Measurements from ENCODE around the gene TMA7B.
"Not testable (repeated sequence)": the region's sequence is repeated elsewhere in the genome, so short reads cannot be mapped to it uniquely, and the experiment has no call there.

Gene TMA7B

DNA sequence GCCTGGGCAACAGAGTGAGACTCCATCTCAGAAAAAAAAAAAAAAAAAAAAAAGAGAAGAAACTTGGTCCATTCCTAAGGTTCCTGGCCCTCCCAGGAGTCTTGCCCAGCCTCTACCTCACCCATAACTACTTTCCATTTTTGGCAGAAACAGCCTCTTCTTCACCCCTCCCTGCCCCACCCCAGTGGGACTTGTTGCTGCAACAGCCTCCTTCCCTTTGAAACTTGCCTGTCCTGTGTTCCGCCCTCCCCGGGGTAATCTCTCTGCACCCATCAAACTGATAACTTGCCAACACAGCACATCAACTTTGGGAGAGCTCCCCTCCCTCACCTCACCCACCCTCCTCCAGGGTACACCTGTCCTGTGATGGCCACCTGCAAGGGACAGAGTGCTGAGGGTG is 24.5 kb downstream of the TMA7B start:
- Mint-ChIP-seq H3K27ac (ENCODE audit: low read depth) (no peak overlapping the region), H3K27me3 (peaks cover 18% of the 10 kb centered on the region), H3K36me3 (ENCODE audit: insufficient read depth) (peaks cover 23% of the 10 kb centered on the region), H3K4me1 (peaks cover 25% of the 10 kb centered on the region), H3K9me3 (no peaks in the 10 kb centered on the region), H3K4me3 (no peak overlapping the region)
- DNase-seq (ENCODE audit: low spot score in 2 of 2) = no peak
- ATAC-seq (replicated peaks; ENCODE audit: extremely low read depth, poor library complexity, severe bottlenecking) = no peak

DNA sequence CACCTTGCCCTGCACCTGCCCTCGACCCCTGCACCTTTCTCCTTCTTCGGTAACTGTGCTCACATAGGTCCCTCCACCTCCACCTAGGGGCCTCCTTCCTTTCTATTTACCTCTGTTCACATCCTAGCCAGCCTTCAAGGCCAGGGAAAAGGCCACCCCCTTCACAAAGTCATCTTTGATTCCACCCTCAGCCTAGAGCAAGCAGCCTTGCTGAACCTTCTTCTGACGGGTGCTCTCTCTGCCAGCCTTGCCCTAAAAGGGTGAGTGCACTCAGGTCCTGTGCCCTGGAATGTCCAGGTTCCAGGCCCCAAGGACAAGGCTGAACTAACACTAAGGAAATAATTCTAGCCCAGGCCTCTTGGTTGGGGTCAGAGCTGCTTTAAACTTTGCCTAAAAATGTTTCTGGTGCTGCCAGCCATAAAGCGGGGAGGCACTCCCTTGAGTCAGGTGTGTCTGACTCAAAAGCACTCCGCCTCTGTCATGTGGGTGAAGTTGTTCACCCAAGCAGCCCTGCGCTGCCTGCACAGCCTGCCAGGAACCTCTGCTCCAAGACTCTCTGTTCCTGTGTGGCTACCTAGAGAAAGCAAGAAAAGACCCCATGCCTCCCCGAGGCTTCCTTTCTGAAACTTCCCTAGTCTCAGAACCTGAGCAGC is 25.3 kb downstream of the TMA7B start:
- no peaks in the 10 kb centered on the region for H3K9me3 Mint-ChIP-seq
- peaks cover 22% of the 10 kb centered on the region for H3K27me3 Mint-ChIP-seq
- peaks cover 19% of the 10 kb centered on the region for H3K36me3 Mint-ChIP-seq (ENCODE audit: insufficient read depth)
- H3K4me3 Mint-ChIP-seq = no peak overlapping the region
- peak overlapping the region; percentile 14 for H3K27ac Mint-ChIP-seq (ENCODE audit: low read depth)
- peaks cover 19% of the 10 kb centered on the region for H3K4me1 Mint-ChIP-seq
- ATAC-seq (replicated peaks; ENCODE audit: extremely low read depth, poor library complexity, severe bottlenecking) = no peak
- DNase-seq (ENCODE audit: low spot score in 2 of 2) = no peak

DNA sequence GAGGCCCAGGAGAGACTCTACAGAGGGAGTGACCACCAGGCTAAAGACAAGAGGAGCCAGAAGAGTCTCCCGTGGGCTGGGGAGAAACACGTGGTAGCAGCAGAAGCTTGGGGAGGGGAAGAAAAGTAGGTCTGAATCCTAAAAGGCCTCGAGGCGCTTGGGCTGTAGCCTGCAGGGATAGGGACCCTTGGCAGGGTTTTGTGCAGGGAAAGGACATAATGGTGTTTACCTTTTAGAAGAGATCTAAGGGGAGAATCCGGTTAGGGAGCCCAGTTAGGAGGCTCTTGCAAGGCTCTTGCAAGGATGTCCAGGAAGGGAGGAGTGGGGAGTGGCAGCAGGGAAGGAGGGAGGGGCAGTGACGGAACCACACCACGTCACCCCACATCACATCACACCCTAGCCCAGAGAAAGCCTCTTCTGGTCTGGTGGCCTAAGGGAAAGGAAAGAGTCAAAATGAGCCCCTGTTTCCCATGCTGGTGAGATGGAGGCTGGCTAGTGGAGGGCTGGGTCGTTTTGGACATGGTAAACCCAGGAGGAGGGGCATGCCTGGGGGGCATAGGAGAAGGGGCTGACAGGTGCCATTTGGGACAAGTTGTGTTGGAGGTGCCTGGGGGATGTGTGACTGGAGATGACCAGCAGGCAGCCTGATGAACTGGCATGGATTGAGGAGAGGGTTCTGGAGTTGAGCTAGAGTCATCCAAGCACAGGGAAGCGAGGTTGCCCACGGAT is 28.4 kb downstream of the TMA7B start:
- no peaks in the 10 kb centered on the region for H3K9me3 Mint-ChIP-seq
- H3K4me3 Mint-ChIP-seq = peak overlapping the region; percentile 6
- no peak for ATAC-seq (replicated peaks; ENCODE audit: extremely low read depth, poor library complexity, severe bottlenecking)
- H3K36me3 Mint-ChIP-seq (ENCODE audit: insufficient read depth) = peaks cover 18% of the 10 kb centered on the region
- peaks cover 18% of the 10 kb centered on the region for H3K4me1 Mint-ChIP-seq
- no peak for DNase-seq (ENCODE audit: low spot score in 2 of 2)
- H3K27me3 Mint-ChIP-seq = peaks cover 44% of the 10 kb centered on the region
- H3K27ac Mint-ChIP-seq (ENCODE audit: low read depth) = peak overlapping the region; percentile 45

DNA sequence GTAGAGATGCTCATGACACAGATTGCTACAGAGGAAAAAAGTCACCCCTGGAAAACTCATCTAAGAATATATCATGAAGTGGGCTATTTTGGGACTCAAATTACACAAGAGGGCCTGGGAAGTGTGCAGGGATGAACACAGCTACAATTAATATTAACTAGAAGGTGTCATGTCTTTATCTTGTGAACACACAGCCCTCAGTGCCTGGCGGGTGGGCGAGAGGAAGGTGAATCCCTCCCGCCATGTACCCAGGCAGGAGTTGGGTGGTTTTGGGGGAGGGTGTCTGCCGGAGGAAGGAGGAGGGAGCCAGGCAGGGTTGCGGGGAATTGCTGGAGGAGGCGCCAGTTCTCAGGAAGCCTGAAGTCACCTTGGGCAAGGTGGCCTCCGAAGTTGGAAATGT is 29.4 kb downstream of the TMA7B start:
- Mint-ChIP-seq H3K27ac (ENCODE audit: low read depth) (no peak overlapping the region), H3K4me1 (peaks cover 17% of the 10 kb centered on the region), H3K9me3 (no peaks in the 10 kb centered on the region), H3K4me3 (no peak overlapping the region), H3K27me3 (peaks cover 52% of the 10 kb centered on the region), H3K36me3 (ENCODE audit: insufficient read depth) (peaks cover 16% of the 10 kb centered on the region)
- ATAC-seq (replicated peaks; ENCODE audit: extremely low read depth, poor library complexity, severe bottlenecking) (no peak), DNase-seq (ENCODE audit: low spot score in 2 of 2) (no peak)

DNA sequence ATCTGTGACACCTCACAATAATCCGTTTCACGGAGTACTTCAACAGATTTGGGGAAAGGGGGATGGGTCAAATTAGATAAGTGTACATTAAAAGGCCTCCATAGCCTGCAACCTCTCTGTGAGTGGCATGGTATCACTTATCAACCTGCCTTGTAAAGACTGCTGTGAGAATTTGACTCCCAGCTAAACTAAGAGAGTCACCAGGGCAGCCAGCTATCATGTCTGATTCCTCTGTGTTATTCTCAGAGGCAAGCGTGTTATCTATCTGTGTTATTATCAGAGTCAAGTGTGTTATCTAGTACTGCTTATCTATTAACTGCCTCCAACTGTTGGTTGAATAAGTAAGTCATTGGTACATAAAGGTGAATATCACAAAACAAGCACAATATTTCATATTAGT is 30.5 kb downstream of the TMA7B start:
- no peak overlapping the region for H3K27ac Mint-ChIP-seq (ENCODE audit: low read depth)
- peaks cover 52% of the 10 kb centered on the region for H3K27me3 Mint-ChIP-seq
- no peak overlapping the region for H3K4me3 Mint-ChIP-seq
- no peaks in the 10 kb centered on the region for H3K9me3 Mint-ChIP-seq
- ATAC-seq (replicated peaks; ENCODE audit: extremely low read depth, poor library complexity, severe bottlenecking) (no peak), DNase-seq (ENCODE audit: low spot score in 2 of 2) (no peak)
- H3K4me1 Mint-ChIP-seq = peaks cover 17% of the 10 kb centered on the region
- H3K36me3 Mint-ChIP-seq (ENCODE audit: insufficient read depth) = peaks cover 16% of the 10 kb centered on the region

DNA sequence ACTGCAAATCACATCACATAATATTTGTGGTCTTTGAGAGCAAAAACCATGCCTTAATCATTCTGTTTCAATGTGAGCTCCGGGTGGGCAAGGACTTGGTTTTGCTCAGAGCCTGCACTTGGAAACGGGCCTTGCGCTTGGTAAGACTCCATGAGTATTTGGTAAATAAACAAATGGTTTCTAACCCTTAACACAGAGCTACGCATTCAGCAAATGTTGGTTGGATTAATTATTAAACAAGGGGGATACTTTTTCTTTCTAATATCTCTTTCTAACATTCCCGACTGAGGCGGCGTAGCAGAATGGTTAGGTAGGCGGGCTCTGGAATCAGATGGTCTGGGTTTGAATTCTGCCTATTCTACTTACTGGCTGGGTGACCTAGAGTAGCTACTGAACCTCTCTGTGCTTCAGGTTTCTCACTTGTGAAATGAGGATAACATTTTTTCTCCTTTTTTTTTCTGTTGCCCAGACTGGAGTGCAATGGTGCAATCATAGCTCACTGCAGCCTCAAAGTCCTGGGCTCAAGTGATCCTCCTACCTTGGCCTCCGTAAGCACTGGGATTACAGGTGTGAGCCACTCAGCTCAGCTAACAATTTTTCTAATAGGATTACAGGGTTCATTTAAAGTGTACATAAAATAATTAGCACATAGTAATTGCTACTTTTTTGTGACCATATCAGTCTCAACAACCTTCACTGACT is 31.1 kb downstream of the TMA7B start:
- H3K36me3 Mint-ChIP-seq (ENCODE audit: insufficient read depth) = peaks cover 13% of the 10 kb centered on the region
- H3K9me3 Mint-ChIP-seq = no peaks in the 10 kb centered on the region
- DNase-seq (ENCODE audit: low spot score in 2 of 2) (no peak), ATAC-seq (replicated peaks; ENCODE audit: extremely low read depth, poor library complexity, severe bottlenecking) (no peak)
- H3K27me3 Mint-ChIP-seq = peaks cover 58% of the 10 kb centered on the region
- peaks cover 17% of the 10 kb centered on the region for H3K4me1 Mint-ChIP-seq
- no peak overlapping the region for H3K27ac Mint-ChIP-seq (ENCODE audit: low read depth)
- no peak overlapping the region for H3K4me3 Mint-ChIP-seq

DNA sequence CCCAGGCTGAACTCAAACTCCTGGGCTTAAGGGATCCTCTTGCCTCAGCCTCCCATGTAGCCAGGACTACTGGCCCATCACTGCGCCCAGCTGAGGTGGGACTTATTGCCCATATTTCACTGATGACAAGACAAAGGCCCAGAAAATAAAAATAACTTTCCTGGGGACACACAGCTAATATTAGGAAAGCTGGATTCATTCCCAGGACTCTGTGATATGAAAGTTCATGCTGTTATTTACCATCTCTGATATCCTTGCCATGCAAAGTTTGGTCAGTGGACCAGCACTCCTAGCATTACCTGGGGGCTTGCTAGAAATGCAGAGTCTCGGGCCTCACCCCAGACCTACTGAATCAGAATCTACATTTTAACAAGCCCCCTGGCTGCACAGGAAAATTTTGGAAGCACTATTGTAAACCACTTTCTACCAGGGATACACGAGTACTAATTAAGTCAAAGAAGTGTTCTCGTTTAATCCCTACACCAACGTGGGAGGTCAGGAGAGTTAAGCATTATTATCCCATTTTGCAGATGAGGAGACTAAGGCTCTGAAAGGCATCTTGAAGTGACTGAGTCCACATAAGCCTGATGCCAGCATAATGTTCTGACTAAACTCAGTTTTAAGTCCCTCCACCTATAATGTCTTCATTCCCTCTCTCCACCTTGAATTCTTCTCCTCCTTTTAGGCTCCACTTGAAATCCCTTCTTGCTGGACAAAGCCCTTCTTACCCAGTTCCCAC is 32.1 kb downstream of the TMA7B start:
- Mint-ChIP-seq H3K27ac (ENCODE audit: low read depth) (no peak overlapping the region), H3K36me3 (ENCODE audit: insufficient read depth) (peaks cover 10% of the 10 kb centered on the region), H3K9me3 (no peaks in the 10 kb centered on the region), H3K4me3 (no peak overlapping the region), H3K27me3 (peaks cover 68% of the 10 kb centered on the region), H3K4me1 (peaks cover 17% of the 10 kb centered on the region)
- ATAC-seq (replicated peaks; ENCODE audit: extremely low read depth, poor library complexity, severe bottlenecking) (no peak), DNase-seq (ENCODE audit: low spot score in 2 of 2) (no peak)

DNA sequence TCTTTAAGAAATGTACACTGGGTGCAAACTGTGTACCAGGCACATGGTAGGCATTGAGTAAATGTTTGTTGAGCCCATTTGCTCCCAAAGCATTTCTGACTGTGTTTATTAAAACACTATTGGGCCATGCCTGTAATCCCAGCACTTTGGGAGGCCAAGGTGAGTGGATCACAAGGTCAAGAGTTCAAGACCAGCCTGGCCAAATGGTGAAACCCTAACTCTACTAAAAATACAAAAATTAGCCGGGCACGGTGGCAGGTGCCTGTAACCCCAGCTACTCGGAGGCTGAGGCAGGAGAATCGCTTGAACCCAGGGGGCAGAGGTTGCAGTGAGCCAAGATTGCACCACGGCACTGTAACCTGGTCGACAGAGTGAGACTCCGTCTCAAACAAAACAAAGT is 32.7 kb downstream of the TMA7B start:
- not testable (repeated sequence) for H3K4me3 Mint-ChIP-seq; DNase-seq (ENCODE audit: low spot score in 2 of 2); H3K9me3 Mint-ChIP-seq; H3K27ac Mint-ChIP-seq (ENCODE audit: low read depth); ATAC-seq (replicated peaks; ENCODE audit: extremely low read depth, poor library complexity, severe bottlenecking)
- peaks cover 12% of the 10 kb centered on the region for H3K36me3 Mint-ChIP-seq (ENCODE audit: insufficient read depth)
- peaks cover 17% of the 10 kb centered on the region for H3K4me1 Mint-ChIP-seq
- peaks cover 74% of the 10 kb centered on the region for H3K27me3 Mint-ChIP-seq

DNA sequence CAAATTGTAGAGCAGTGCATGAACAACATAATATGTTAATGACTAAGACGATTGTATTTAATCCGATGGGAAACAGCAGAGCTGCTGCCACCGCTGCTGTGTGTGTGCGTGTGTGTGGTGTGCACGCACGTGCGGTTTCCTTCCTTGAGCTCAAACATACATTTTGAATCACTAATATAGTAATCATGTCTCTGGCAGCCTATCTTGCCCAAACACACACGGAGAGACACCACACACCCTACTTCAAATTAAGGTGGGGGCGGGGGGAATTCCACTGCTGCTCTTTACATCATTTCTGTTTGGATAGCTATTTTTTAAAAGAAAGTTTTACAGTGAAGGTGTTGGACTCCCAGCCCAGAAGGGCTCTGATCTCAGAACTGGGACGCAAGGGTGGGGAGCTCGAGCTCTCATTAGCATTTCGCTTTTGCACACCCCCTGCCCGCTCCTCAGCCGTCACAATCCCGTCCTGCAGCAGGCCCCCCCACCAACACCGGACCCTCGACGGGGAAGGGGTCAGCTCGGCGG is 33.9 kb downstream of the TMA7B start:
- Mint-ChIP-seq H3K4me1 (peaks cover 8% of the 10 kb centered on the region), H3K4me3 (peak overlapping the region; percentile 49), H3K9me3 (no peaks in the 10 kb centered on the region), H3K36me3 (ENCODE audit: insufficient read depth) (peaks cover 4% of the 10 kb centered on the region), H3K27ac (ENCODE audit: low read depth) (no peak overlapping the region), H3K27me3 (peaks cover 72% of the 10 kb centered on the region)
- DNase-seq (ENCODE audit: low spot score in 2 of 2) (no peak), ATAC-seq (replicated peaks; ENCODE audit: extremely low read depth, poor library complexity, severe bottlenecking) (peak; percentile 47)

DNA sequence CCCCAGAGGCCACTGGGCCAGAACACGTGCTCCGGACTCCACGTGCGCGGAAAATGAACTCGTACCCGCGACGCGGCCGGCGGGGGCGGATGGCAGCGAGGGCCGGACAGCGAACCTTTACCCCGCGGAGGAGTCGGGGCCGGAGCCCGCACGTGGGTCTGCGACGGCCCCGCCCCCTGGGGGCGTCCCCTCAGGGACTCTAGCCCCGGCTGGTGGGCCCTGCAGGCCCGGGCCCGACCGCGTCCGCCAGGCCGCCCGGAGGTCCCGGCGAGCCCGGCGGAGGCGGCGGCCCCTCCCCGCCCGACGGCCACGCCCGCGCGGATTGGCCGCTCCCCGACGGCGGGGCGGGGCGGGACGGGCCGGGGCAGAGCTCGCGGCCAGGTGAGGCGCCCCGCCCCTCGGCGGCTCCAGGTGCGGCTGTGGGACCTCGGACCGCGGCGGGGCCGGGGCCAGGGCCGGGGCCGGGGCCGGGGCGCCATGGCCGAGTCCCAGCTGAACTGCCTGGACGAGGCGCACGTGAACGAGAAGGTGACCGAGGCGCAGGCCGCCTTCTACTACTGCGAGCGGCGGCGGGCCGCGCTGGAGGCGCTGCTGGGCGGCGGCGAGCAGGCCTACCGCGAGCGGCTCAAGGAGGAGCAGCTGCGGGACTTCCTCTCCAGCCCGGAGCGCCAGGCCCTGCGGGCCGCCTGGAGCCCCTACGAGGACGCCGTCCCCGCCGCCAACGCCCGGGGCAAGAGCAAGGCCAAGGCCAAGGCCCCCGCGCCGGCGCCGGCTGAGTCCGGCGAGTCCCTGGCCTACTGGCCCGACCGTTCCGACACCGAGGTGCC is 34.6 kb downstream of the TMA7B start, which contains the start of gene FAM83F:
TSS of gene FAM83F (plus strand) at position 389 of the 827 bp plus-strand sequence. CDS start at position 478, 89 bp downstream.
- H3K9me3 Mint-ChIP-seq = no peaks in the 10 kb centered on the region

DNA sequence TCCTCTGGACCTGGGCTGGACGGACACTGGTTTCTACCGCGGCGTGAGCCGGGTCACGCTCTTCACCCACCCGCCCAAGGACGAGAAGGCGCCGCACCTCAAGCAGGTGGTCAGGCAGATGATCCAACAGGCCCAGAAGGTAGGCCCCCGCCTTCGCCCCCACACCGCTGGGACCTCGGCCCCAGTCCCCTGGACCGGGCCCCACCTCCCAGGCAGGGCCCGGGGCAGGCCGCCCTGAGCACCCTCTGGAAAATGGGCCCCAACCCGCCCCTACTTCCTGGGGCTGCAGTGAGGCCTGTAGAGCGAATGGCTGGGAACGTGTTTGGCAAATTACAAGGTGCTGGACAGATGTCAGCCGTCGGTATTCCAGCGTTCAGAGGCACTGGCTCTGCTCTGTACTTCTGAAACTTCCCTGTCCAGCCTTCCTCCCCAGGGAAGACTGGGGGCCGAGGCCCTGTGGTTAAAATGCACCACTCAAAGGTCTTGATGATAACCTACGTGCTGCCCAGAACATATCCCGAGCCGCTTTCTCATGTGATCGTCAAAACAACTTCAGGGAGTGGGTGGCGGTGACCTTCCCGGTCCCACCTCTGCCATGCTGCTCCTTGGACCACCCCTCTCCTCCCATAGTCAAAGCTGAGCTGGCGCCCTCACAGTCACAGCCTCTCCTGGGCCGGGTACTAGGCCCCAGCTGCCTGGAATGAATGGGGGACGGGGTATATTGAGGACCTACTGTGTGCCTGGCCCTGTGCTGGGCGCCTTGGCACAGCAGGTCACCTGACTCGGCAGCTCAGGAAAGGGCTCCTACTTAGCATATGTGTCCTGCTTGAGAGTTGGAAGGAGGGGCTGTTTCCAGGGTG is 35.4 kb downstream of the TMA7B start:
- no peak overlapping the region for H3K27ac Mint-ChIP-seq (ENCODE audit: low read depth)
- no peak for ATAC-seq (replicated peaks; ENCODE audit: extremely low read depth, poor library complexity, severe bottlenecking)
- no peaks in the 10 kb centered on the region for H3K9me3 Mint-ChIP-seq
- H3K27me3 Mint-ChIP-seq = peaks cover 71% of the 10 kb centered on the region
- peaks cover 3% of the 10 kb centered on the region for H3K36me3 Mint-ChIP-seq (ENCODE audit: insufficient read depth)
- peak overlapping the region; percentile 37 for H3K4me3 Mint-ChIP-seq
- DNase-seq (ENCODE audit: low spot score in 2 of 2) = no peak
- H3K4me1 Mint-ChIP-seq = peaks cover 7% of the 10 kb centered on the region

More for the DNA sequence above, 34.6 kb downstream of the TMA7B start, which contains the start of gene FAM83F:
- DNase-seq (ENCODE audit: low spot score in 2 of 2) (no peak), ATAC-seq (replicated peaks; ENCODE audit: extremely low read depth, poor library complexity, severe bottlenecking) (peak; percentile 27)
- Mint-ChIP-seq H3K36me3 (ENCODE audit: insufficient read depth) (peaks cover 4% of the 10 kb centered on the region), H3K27me3 (peaks cover 67% of the 10 kb centered on the region), H3K4me1 (peaks cover 7% of the 10 kb centered on the region), H3K27ac (ENCODE audit: low read depth) (no peak within 1 kb of the TSS), H3K4me3 (peak within 1 kb of the TSS; percentile 49)

Data from central memory CD8-positive, alpha-beta T cell (primary cell).